HG03139 (cell line): ENCODE results near the gene ATOSB.

Experiments
- ATAC-seq: cut with Tn5 transposase; IDR thresholded peaks from one replicate; pipeline ENCODE4 v1.9.1; 2021; ENCODE audit not compliant: unreplicated experiment

Gene ATOSB

GRCh38 chr9:35054871-35055644 lies 60.6 kb downstream of the ATOSB start:
- no peak for ATAC-seq

GRCh38 chr9:35054185-35054835 lies 61.4 kb downstream of the ATOSB start:
- no peak for ATAC-seq
